HFFc6 (cell line): ENCODE data around the gene RPS6KA1. TPM values are rescaled to one million over a fixed set of nuclear protein-coding genes. Genes with fewer than 3 reads are reported as not detected.

Source experiments
- DNase-seq: peaks from one replicate; pipeline ENCODE4 v3.0.0-alpha.2; 2018
- H3K27ac Mint-ChIP-seq: 2 replicates; pipeline ENCODE4 v1.8.0; 2020; ENCODE audit warnings: mild to moderate bottlenecking, mixed read lengths
- H3K27me3 Mint-ChIP-seq: 2 replicates; pipeline ENCODE4 v1.8.0; 2021; ENCODE audit warnings: mild to moderate bottlenecking, moderate library complexity, mixed read lengths; ENCODE audit not compliant: insufficient read depth
- H3K36me3 Mint-ChIP-seq: 2 replicates; pipeline ENCODE4 v1.8.0; 2021; ENCODE audit warnings: low read depth, mixed read lengths
- H3K4me1 Mint-ChIP-seq: 2 replicates; pipeline ENCODE4 v1.8.0; 2020; ENCODE audit warnings: low read depth, mixed read lengths
- H3K4me3 Mint-ChIP-seq: 2 replicates; pipeline ENCODE4 v1.8.0; 2020; ENCODE audit warnings: mild to moderate bottlenecking, moderate library complexity, mixed read lengths
- H3K9me3 Mint-ChIP-seq: 2 replicates; pipeline ENCODE4 v1.8.0; 2020; ENCODE audit warnings: mild to moderate bottlenecking, mixed read lengths
- CTCF ChIP-seq: fragments of 200-600 bp; sonication (generic); IDR thresholded peaks from 2 replicates; pipeline ENCODE4 v1.5.0; 2021; ENCODE audit warnings: antibody characterized with exemption, mild to moderate bottlenecking
- total RNA-seq, 6 experiments: library from RNA; stranded (reverse); fragmentation: NEBNext Ultra II Directional; extraction: Animal tissue kit (Norgen Biotek cat#: 25700); gene quantifications; 2 replicates in 1 of 6; 3 replicates in 5 of 6; pipeline ENCODE4 v1.2.3, GENCODE V29; 2021

RPS6KA1 gene
- total RNA-seq, 6 experiments from 2014 or later, result 1.5 to 2.6 (median 1.7) TPM

- peaks cover 3% of the 10 kb centered on the region for H3K27me3 Mint-ChIP-seq
- no peak overlapping the region for H3K27ac Mint-ChIP-seq
- TF ChIP-seq CTCF, result no peak
Observed at GRCh38 chr1:26575348-26575747, 45.8 kb downstream of the RPS6KA1 start.

GRCh38 chr1:26578167-26578566 lies 48.6 kb downstream of the RPS6KA1 start:
- no peak for TF ChIP-seq CTCF
- peaks cover 3% of the 10 kb centered on the region for H3K27me3 Mint-ChIP-seq
- H3K4me3 Mint-ChIP-seq, result no peak overlapping the region
- no peaks in the 10 kb centered on the region for H3K36me3 Mint-ChIP-seq
- H3K9me3 Mint-ChIP-seq, result no peaks in the 10 kb centered on the region
- H3K4me1 Mint-ChIP-seq, result peaks cover 17% of the 10 kb centered on the region
- H3K27ac Mint-ChIP-seq, result no peak overlapping the region
- no peak for DNase-seq

More at GRCh38 chr1:26575348-26575747, 45.8 kb downstream of the RPS6KA1 start:
- H3K9me3 Mint-ChIP-seq, result no peaks in the 10 kb centered on the region
- DNase-seq, result no peak
- no peak overlapping the region for H3K4me3 Mint-ChIP-seq
- H3K36me3 Mint-ChIP-seq, result no peaks in the 10 kb centered on the region
- peaks cover 2% of the 10 kb centered on the region; the same call in 1 of the 2 replicates for H3K4me1 Mint-ChIP-seq

- Mint-ChIP-seq H3K4me3 (no peak overlapping the region), H3K36me3 (no peaks in the 10 kb centered on the region), H3K27me3 (peaks cover 3% of the 10 kb centered on the region; the same call in 1 of the 2 replicates), H3K27ac (no peak overlapping the region), H3K4me1 (peaks cover 22% of the 10 kb centered on the region), H3K9me3 (no peaks in the 10 kb centered on the region)
- DNase-seq, result no peak
- no peak for TF ChIP-seq CTCF
Observed at GRCh38 chr1:26579681-26580111, 50.1 kb downstream of the RPS6KA1 start.

GRCh38 chr1:26580116-26580515 lies 50.6 kb downstream of the RPS6KA1 start:
- Mint-ChIP-seq H3K36me3 (no peaks in the 10 kb centered on the region), H3K27ac (no peak overlapping the region), H3K4me1 (peaks cover 22% of the 10 kb centered on the region), H3K27me3 (peaks cover 3% of the 10 kb centered on the region; the same call in 1 of the 2 replicates), H3K4me3 (no peak overlapping the region), H3K9me3 (no peaks in the 10 kb centered on the region)
- no peak for TF ChIP-seq CTCF
- DNase-seq, result no peak

- peaks cover 3% of the 10 kb centered on the region; the same call in 1 of the 2 replicates for H3K27me3 Mint-ChIP-seq
- no peaks in the 10 kb centered on the region for H3K9me3 Mint-ChIP-seq
- no peak for DNase-seq
- no peaks in the 10 kb centered on the region for H3K36me3 Mint-ChIP-seq
- peaks cover 22% of the 10 kb centered on the region for H3K4me1 Mint-ChIP-seq
- no peak overlapping the region for H3K4me3 Mint-ChIP-seq
- no peak overlapping the region for H3K27ac Mint-ChIP-seq
- TF ChIP-seq CTCF, result no peak
Observed at GRCh38 chr1:26581287-26581651, 51.7 kb downstream of the RPS6KA1 start.
